CD4-positive, alpha-beta T cell treated with Interleukin-15 for 1 hour (primary cell): Measurements from ENCODE around the gene MTNR1B.

Source experiments
- DNase-seq: peaks from one replicate; pipeline ENCODE4 v3.0.0-alpha.2; 2020

Gene MTNR1B

DNA sequence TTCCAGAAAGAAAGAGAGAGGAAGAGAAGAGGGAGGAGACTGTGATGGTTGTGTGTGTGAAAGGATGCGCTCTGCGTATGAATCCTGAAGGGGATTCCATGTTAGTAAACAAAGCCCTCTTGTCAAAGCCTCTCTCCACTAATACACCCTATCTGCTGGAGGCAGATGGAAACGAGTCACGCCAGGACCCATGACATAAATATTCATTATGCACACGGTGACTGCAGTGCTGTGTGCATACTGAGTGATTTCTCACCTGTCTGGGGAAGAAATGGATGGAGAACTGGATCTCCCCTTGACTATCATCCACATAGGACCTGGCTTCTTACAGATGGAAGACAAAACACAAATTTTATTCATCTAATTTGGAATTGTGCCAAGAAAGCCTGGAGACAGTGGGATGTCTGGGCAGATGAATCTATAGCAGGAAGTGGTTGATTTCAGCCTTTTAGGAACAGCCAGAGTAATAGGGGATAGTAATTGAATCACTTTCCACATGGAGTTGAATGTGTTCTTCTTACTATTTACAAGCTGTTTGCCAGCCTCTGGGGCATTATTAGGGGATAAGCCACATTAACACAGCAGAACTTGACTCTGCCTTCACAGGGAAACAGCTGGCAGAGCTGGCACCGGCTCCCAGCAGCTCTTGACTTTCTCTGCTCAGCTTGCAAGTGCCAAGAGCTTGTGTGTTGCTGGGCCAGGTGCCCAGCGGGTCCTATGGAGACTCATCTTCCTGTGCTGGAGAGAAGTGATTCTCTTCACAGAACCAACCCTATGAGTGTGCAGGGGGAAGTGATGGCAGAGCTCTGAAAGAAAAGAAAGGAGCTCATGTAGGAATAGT, 9.0 kb downstream of the MTNR1B start:
- DNase-seq = no peak

DNA sequence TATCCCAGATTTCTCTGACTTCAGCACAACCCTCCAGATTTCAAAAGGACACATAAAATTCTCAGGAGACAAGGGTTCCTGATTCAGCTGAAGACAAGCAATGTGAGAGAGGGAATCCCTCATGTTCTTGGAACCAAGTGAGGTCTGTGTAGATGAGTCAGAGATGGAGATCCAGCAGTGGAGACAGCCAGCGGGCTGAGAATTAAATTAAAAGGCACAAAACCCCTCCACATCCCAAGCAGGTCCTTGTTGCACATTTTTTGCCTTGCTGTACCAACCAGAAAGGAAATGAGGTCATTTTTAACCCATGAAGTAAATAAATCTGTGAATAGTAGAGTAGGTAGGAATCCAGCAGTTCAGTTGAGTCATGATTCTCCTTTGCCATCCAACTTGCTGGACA, 9.7 kb downstream of the MTNR1B start:
- no peak for DNase-seq

DNA sequence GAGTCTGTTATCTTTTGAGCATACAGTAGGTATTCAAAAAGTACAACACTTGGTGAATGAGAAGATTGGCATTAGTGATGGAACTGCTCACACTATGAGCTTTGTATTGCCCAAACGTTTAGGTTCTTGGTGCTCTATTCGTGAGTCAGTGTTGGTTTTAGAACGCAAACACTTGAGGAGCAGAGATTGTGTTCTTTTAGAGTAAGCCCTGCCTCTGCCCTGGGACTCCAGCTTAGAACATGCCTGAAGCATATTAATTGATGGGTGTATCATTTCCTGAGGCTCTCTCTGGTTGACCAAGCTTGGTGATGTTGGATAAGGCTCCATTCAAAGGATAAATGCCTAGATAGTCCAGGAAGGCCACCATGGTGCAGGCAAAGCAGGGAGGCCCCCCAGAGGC, 10.9 kb downstream of the MTNR1B start:
- DNase-seq = no peak

DNA sequence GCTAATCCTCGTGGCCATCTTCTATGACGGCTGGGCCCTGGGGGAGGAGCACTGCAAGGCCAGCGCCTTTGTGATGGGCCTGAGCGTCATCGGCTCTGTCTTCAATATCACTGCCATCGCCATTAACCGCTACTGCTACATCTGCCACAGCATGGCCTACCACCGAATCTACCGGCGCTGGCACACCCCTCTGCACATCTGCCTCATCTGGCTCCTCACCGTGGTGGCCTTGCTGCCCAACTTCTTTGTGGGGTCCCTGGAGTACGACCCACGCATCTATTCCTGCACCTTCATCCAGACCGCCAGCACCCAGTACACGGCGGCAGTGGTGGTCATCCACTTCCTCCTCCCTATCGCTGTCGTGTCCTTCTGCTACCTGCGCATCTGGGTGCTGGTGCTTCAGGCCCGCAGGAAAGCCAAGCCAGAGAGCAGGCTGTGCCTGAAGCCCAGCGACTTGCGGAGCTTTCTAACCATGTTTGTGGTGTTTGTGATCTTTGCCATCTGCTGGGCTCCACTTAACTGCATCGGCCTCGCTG, 12.1 kb downstream of the MTNR1B start:
- DNase-seq = no peak

DNA sequence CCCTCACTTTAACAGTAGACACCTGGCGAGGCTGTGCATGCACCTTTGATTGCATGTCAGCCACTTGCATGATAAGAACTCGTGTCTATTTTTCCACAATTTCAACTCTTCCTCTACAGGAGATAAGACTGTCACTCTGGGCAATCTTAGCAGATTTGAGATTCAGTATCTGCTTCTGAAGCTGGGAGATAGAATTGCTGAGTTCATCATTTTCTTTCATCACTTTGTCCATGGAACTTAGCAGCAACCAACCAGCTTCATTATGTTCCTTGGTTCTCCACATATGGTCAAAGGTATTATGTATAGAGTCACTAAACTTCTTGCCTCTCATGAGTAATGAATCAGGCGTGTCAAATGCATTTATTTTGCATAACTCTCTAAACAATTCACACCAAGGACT, 17.1 kb downstream of the MTNR1B start:
- DNase-seq = no peak

DNA sequence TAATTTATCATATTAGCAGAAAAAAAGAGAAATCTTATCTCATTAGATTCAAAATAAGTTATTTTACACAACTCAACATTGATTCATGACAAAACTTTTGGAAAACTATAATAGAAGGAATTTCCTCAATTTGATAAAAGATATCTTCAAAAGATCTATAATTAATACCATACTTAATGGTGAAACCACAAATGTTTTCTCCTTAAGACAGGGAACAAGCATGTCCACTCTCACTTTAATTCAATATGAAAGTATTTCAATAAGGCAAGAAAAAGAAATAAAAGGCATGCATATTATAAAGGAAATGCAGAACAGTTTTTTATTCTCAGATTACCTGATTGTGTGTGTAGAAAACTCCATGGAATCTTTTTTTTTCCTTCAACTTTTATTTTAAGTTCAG, 23.6 kb downstream of the MTNR1B start:
- no peak for DNase-seq

DNA sequence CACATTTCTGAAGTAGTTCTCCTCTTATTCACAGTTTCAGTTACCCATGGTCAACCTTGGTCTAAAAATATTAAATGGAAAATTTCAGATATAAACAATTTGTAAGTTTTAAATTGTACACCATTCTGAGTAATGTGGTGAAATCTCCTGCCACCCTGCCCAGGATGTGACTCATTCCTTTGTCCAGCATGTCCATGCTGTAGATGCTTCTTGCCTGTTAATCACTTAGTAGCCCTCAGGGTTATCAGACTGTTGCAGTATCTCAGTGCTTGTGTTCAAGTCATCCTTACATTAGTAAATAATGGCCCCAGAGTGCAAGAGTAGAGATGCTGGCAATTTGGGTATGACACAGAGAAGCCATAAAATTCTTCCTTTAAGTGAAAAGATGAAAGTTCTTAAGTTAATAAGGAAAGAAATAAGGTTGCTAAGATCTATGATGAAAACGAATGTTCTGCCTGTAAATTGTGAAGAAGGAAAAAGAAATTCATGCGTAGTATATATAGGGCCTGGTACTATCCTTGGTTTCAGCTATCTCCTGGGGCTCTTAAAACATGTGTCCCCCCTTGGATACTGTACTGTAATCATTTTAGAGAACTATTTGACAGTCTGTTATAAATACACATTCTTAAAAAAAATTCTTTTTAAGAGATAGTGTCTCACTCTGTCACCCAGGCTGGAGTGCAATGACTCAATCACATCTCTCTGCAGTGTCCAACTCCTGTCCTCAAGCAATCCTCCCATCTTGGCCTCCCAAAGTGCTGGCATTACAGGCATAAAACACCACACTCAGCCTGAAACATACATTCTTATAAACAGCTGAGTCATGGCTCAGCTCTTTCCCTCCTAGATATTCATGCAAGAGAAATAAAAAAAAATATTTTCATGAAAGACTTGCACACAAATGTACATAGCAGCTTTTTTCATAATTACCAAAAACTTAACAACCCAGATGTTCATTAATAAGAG, 31.3 kb downstream of the MTNR1B start:
- no peak for DNase-seq

DNA sequence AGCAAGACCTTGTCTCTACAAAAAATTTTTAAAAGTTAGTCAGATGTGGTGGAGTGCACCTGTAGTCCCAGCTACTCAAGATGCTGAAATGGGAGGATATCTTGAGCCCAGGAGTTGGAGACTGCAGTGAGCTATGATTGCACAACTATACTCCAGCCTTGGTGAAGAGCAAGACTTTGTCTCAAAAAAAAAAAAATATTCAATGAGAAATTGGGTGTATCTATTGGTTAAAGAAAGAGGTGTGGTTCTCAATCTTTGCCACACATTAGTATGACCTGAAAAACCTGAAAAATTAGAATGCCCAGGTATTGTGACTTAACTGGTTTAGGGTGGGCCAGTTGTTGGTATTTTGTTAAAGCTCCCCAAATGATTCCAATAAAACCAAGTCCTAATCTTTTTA, 32.4 kb downstream of the MTNR1B start:
- no peak for DNase-seq

DNA sequence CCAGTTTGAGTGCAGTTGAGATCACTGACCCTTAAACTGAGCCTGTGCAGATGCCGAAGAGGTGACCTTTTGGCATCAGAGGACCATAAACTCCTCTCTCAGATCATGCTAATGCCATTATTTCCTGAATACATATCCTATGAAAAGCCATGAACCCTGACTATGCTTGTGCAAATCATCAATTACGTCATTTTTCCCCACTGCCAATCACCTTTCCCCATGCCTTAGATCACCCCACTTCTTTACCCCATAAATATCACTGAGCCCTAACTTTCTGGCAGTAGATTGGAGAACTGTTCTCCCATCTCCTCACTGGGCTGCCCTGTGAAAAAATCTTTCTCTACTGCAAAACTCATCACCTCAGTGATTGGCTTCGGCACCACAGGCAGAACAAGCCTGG, 32.9 kb downstream of the MTNR1B start:
- DNase-seq = no peak

DNA sequence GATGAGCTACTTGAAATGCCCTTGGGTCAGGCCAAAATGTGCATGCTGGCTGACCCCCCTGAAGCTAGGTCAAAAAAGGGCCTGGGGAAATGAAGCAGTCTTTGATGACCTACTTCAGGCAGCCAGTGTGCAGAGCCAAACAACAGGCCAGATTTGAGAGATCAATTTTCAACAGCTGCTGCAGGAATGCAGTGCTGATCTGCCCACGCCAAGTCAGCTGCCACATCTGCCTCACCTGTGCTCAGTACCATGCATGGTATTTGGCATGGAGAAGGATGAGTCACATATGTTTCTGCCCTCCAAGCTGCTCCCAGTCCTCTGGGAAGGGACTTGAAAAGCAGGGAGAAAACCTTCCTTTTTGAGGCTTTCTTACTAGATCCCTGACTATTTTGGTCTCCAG, 35.8 kb downstream of the MTNR1B start:
- DNase-seq = no peak

DNA sequence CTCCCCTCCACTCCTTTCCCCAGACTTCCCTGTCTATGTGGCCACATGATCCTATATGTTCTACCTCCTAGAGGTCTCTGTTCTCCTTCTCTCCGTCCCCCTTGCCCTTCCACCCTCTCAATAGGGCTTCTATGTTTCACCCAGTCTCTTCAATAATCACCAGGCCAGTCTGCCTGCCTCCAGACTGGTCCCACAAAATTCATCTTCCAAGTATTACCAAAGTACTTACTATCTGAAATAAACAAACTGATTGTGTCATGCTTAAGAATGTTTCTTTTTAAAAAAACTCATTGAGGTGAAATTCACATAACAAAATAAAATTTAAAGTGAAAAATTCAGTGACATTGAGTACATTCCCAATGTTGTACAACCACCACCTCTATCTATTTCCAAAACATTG, 44.2 kb downstream of the MTNR1B start:
- no peak for DNase-seq

DNA sequence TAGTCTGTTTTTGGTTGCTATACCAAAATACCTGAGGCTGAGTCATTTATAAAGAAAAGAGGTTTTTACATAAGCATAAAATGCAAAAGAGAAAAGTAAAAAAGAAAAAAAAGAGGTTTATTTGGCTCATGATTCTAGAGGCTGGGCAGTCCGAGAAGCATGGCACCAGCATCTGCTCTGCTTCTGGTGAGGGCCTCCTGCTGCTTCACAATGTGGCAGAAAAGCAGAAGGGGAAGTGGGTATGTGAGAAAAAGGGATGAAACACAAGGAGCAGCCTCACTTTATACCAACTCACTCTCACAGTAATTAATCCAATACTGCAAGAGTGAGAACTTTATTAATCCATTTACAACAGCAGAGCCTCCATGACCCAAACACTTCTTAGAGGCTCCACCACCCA, 47.1 kb downstream of the MTNR1B start:
- DNase-seq = no peak

DNA sequence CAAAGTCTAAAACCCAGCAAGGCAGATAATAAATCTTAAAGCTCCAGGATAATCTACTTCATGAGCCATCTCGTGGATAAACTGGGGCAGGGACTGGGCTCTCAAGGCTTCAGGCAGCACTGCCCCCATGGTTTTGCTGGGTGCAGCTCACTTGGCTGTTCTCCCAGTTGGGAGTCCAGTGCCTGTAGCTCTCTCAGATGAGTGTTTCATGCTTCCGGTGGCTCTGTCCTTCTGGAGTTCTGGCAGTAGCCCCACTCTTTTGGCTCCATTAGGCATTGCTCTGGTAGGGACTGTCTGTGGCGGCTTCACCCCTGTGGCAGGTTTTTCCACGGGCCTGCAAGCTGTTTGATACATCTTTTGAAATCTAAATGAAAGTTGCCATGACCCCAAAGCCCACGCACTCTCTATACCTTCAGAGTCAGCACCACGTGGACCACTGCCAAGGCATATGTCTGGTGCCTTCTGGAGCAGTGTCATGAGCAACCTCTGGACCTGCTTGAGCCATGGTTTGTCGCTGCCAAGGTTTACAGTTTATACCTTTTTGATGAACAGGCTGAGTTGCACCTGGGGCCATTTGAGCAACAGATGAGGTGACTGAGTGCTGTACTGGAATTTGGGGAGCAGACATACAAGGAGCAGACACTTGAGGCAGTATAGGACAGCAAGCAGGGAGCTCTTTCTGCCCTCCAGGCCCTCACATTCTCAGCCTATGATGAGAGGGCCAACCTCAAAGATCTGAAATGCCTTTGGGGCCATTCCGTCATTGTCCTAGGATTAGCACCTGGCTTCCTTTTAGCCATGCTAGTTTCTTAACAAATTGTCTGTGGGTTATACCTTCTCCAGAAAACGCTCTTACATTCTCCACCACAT, 48.6 kb downstream of the MTNR1B start:
- no peak for DNase-seq

DNA sequence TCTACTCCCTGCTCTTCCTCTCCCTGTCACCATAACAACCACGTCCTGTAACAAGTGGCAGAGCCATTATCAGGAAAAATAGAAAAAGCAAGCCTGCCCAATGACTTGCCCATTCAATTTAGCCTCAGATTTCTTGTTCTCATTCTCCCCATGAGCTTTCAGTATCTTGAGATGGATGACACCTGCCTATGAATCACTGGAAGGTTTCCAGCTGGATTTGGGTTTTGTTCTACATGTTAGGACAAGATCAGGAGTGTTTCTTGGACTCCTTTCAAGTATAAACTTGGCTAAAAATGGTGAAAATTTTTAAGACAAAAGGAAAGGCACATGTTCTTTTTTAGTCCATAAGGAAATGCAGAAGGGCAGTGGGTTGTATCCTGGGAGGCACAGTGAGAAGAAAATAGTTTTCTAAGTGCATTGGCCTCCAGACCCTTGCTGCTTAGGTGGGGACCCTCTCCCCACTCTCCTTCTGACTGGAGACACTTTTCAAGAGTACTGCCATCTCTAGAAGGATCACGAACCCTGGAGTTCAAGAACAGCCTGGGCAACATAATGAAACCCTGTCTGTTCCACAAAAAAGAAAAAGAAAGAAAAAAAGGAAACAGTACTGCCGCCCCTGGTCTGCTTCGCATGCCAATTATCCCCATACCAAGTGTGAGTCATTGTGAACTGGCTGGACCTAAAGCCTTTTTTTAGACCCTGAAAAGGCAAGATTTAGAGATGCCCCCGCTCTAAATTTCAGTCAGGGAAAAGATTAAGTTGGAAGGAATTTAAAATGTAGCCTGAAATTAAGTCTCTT, 51.0 kb downstream of the MTNR1B start:
- DNase-seq = no peak

DNA sequence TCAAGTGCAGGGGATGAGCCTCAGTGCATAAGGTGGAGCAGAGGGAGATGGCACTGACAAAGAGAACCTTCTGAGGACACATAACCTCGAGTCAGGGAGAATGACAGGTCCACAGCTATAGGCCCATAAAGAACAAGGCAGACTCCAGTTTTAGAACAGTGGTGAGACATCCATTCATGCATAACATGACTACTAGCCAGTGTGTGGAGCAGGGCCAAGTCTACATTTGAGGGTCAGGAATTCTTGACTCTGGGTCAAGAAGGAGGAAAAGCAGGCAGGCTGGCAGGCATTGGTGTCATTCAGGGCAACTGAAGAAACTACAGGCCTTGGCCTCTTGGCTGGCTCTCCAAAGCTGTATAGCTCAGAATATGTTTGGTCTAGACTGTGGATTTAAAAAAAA, 54.9 kb downstream of the MTNR1B start:
- DNase-seq = no peak

DNA sequence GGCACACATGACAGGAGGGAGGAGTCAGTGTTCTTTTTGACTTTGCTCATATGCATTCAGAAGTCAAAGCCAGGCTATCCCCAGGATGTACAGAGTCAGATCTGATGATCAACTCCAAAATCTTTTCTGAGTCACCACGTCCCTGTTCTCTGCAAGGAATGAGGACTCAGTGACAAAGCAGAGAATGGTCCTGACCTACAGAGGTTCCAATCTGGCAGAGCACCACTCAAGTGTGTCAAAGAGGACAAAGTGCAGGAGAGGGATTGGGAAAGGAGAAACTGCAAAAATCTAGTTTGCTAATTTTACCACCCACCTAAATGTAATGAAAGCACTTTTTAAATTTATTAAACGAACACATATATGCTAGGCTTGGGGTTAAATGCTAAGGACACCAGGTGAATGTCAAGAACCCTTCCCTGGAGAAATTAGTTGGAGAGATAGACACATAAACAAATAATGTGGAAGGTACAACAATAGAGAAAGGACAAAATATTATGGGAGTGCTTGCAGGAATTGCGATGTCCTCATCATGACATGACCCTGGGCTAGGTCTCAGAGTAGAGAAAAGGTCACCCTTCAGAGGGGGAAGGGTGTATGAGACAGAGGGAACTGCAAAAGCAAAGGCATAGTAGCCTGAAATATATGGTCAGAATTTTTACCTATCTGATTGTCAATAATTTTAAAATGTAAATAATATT, 56.3 kb downstream of the MTNR1B start:
- DNase-seq = no peak

DNA sequence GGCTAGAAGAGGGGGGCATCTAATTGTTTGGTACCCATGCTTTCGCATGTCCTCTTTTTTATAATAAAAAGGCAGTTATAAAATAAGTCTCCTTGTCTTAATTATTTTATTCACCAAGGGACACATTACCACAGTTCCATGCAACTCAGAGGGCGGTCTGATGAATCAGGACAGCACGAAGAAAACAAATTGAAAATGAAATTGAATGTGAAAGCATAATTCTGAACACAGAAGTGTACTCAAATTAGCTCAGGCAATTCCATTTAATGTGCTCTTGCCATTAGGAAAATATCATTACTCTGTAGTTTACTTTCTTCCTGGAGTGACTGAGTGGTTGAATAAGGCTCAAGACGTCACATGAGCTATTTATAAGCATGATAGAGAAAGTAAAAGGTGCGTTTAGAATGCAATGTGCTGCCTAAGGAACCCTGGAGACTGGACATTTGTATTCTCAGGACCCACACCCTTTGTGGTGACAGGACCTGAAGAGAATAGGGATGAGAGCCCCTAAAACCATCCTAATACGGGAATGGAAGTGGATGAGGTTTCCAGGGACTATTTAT, 59.6 kb downstream of the MTNR1B start:
- DNase-seq = no peak

DNA sequence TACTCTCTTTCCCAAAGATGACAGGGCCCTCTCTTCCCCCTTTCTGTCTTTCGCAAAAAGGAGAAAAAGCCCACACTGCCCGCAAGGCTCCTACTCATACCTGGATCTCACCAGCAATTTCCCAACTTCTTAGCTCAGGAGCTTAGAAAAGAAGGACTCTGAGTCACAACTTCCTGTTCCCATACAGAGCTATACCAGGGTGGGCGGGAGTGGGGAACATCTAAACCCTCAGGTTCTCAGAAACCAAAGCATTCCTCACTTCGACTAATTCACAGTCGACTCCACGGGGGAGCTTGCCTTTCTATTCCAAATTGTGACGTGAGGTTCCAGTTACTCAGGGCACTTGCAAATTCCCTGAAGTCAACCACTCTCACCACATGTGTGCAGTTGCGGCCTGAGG, 61.9 kb downstream of the MTNR1B start:
- no peak for DNase-seq
